ENCODE measurements around the gene C13orf46.

Gene C13orf46

GRCh38 chr13:113979791-113980471 lies 6.1 kb upstream of the C13orf46 start:
- TF ChIP-seq CTCF (IDR thresholded peaks at IDR 0.05; ENCODE audit: low read depth, low read length, missing control alignments) = no peak
- H3K4me3 ChIP-seq (ENCODE audit: low read depth, low read length) = no peak overlapping the region

GRCh38 chr13:113978741-113979481 lies 5.0 kb upstream of the C13orf46 start:
- H3K4me3 ChIP-seq (ENCODE audit: low read depth, low read length) = no peak overlapping the region
- DNase-seq (ENCODE audit: low read depth) = no peak
- no peak for TF ChIP-seq CTCF (IDR thresholded peaks at IDR 0.05; ENCODE audit: low read depth, low read length, missing control alignments)

More at GRCh38 chr13:113979791-113980471, 6.1 kb upstream of the C13orf46 start:
- DNase-seq (ENCODE audit: low read depth) = no peak

GRCh38 chr13:113977976-113978375 lies 4.1 kb upstream of the C13orf46 start:
- DNase-seq (ENCODE audit: low read depth) = no peak
- H3K4me3 ChIP-seq (ENCODE audit: low read depth, low read length) = no peak overlapping the region
- TF ChIP-seq CTCF (IDR thresholded peaks at IDR 0.05; ENCODE audit: low read depth, low read length, missing control alignments) = no peak

GRCh38 chr13:113976711-113977684 lies 3.1 kb upstream of the C13orf46 start:
- no peak for TF ChIP-seq CTCF (IDR thresholded peaks at IDR 0.05; ENCODE audit: low read depth, low read length, missing control alignments)
- no peak for DNase-seq (ENCODE audit: low read depth)
- no peak overlapping the region for H3K4me3 ChIP-seq (ENCODE audit: low read depth, low read length)

GRCh38 chr13:113975416-113975815 lies 1.5 kb upstream of the C13orf46 start:
- no peak overlapping the region for H3K4me3 ChIP-seq (ENCODE audit: low read depth, low read length)
- no peak for DNase-seq (ENCODE audit: low read depth)
- no peak for TF ChIP-seq CTCF (IDR thresholded peaks at IDR 0.05; ENCODE audit: low read depth, low read length, missing control alignments)

- H3K4me3 ChIP-seq (ENCODE audit: low read depth, low read length) = no peak overlapping the region
- DNase-seq (ENCODE audit: low read depth) = no peak
- no peak for TF ChIP-seq CTCF (IDR thresholded peaks at IDR 0.05; ENCODE audit: low read depth, low read length, missing control alignments)
Observed at GRCh38 chr13:113974304-113975281, 717 bp upstream of the C13orf46 start.
